Activated naive CD8-positive, alpha-beta T cell (primary cell): Measurements from ENCODE around the gene PIK3R6.
"Not testable (repeated sequence)": the region's sequence is repeated elsewhere in the genome, so short reads cannot be mapped to it uniquely, and the experiment has no call there.

Experiments used
- H3K27ac Mint-ChIP-seq: one replicate; pipeline ENCODE4 v1.8.0; 2021; ENCODE audit warnings: mixed read lengths
- H3K27me3 Mint-ChIP-seq: one replicate; pipeline ENCODE4 v1.8.0; 2021; ENCODE audit warnings: mixed read lengths
- H3K36me3 Mint-ChIP-seq: one replicate; pipeline ENCODE4 v1.8.0; 2021; ENCODE audit warnings: mixed read lengths
- H3K4me1 Mint-ChIP-seq: one replicate; pipeline ENCODE4 v1.8.0; 2021; ENCODE audit warnings: low read depth, mixed read lengths
- H3K4me3 Mint-ChIP-seq: one replicate; pipeline ENCODE4 v1.8.0; 2021; ENCODE audit warnings: mild to moderate bottlenecking, mixed read lengths
- H3K9me3 Mint-ChIP-seq: one replicate; pipeline ENCODE4 v1.8.0; 2021; ENCODE audit warnings: low read depth, mixed read lengths

PIK3R6 gene

GRCh38 chr17:8856205-8856603 lies 11.3 kb downstream of the PIK3R6 start:
- H3K4me3 Mint-ChIP-seq, H3K36me3 Mint-ChIP-seq, H3K27me3 Mint-ChIP-seq, H3K9me3 Mint-ChIP-seq, H3K27ac Mint-ChIP-seq: not testable (repeated sequence)
- H3K4me1 Mint-ChIP-seq = peaks cover 19% of the 10 kb centered on the region

GRCh38 chr17:8855477-8856204 lies 11.8 kb downstream of the PIK3R6 start:
- H3K4me3 Mint-ChIP-seq = no peak overlapping the region
- H3K4me1 Mint-ChIP-seq = peaks cover 19% of the 10 kb centered on the region
- H3K36me3 Mint-ChIP-seq = no peaks in the 10 kb centered on the region

GRCh38 chr17:8851600-8851999 lies 15.9 kb downstream of the PIK3R6 start:
- no peaks in the 10 kb centered on the region for H3K27me3 Mint-ChIP-seq
- no peaks in the 10 kb centered on the region for H3K36me3 Mint-ChIP-seq
- H3K4me3 Mint-ChIP-seq = no peak overlapping the region
- H3K27ac Mint-ChIP-seq = no peak overlapping the region
- peaks cover 1% of the 10 kb centered on the region for H3K4me1 Mint-ChIP-seq
- no peaks in the 10 kb centered on the region for H3K9me3 Mint-ChIP-seq

More at GRCh38 chr17:8855477-8856204, 11.8 kb downstream of the PIK3R6 start:
- Mint-ChIP-seq H3K9me3 (no peaks in the 10 kb centered on the region), H3K27me3 (no peaks in the 10 kb centered on the region), H3K27ac (no peak overlapping the region)

GRCh38 chr17:8849311-8850041 lies 18.0 kb downstream of the PIK3R6 start:
- Mint-ChIP-seq H3K4me1 (no peaks in the 10 kb centered on the region), H3K27ac (no peak overlapping the region), H3K27me3 (no peaks in the 10 kb centered on the region), H3K36me3 (no peaks in the 10 kb centered on the region), H3K4me3 (no peak overlapping the region), H3K9me3 (no peaks in the 10 kb centered on the region)

- no peaks in the 10 kb centered on the region for H3K9me3 Mint-ChIP-seq
- no peaks in the 10 kb centered on the region for H3K4me1 Mint-ChIP-seq
- no peak overlapping the region for H3K4me3 Mint-ChIP-seq
- H3K36me3 Mint-ChIP-seq = no peaks in the 10 kb centered on the region
- H3K27ac Mint-ChIP-seq = no peak overlapping the region
- H3K27me3 Mint-ChIP-seq = no peaks in the 10 kb centered on the region
Observed at GRCh38 chr17:8847891-8848290, 19.6 kb downstream of the PIK3R6 start.

DNA sequence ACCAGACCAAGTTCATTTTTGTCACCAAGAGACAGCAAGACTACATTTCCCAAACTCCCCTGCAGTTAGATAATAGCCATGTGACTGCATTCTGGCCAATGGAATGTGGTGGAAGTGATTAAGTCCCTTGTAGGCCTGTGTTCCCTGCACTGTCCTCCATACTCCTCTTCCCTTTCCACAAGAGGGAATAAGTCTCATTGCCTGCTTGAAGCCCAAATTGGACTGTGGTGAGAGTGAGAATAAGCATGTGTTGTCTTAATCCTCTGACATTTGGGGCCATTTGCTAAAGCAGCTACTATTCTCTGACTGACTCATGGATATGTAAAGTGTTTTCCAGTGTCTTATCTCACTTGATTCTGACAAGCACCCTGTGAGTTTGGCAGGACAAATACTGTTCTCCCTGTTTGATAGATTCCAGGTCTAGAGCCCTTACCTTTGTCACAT lies 20.7 kb downstream of the PIK3R6 start:
- no peaks in the 10 kb centered on the region for H3K27me3 Mint-ChIP-seq
- no peak overlapping the region for H3K4me3 Mint-ChIP-seq
- H3K4me1 Mint-ChIP-seq = no peaks in the 10 kb centered on the region
- H3K9me3 Mint-ChIP-seq = no peaks in the 10 kb centered on the region
- no peak overlapping the region for H3K27ac Mint-ChIP-seq
- H3K36me3 Mint-ChIP-seq = no peaks in the 10 kb centered on the region

DNA sequence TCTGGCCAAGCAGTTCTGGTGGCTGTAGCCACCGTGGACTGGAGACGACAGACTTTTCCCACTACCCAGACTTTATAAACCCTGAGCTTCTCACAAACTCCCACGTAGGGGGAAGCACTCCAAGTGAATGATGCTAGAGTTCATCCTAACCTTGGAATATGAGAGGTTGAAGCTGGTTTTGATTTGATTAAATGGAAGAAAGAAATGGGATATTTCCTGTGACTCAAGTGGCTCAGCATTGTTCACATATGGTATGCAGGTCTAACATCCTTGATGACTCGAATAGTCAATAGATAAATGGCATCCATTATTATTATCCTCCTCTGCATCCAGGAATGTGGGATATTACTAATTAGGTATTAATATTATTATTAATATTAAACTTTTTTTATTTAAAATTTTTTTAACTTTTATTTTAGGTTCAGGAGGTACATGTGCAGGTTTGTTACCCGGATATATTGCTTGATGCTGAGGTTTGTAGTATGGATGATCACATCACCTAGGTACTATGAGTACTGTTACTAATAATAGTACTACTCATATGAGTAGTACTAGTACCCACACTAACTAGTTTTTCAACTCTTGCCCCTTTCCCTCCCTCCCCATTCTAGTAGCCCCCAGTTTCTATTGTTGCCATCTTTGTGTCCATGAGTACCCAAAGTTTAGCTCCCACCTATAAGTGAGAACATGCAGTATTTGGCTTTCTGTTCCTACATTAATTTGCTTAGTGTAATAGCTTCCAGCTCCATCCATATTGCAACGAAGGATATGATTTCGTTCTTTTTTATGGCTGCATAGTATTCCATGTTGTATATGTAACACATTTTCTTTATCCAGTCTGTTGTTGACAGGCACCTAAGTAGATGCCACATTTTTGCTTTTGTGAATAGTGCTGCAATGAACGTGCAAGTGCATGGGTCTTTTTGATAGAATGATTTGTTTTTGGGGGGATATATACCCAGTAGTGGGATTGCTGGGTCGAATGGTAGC lies 22.9 kb downstream of the PIK3R6 start:
- H3K4me3 Mint-ChIP-seq = no peak overlapping the region
- H3K4me1 Mint-ChIP-seq = no peaks in the 10 kb centered on the region
- no peaks in the 10 kb centered on the region for H3K9me3 Mint-ChIP-seq
- no peak overlapping the region for H3K27ac Mint-ChIP-seq
- H3K27me3 Mint-ChIP-seq = no peaks in the 10 kb centered on the region
- no peaks in the 10 kb centered on the region for H3K36me3 Mint-ChIP-seq

DNA sequence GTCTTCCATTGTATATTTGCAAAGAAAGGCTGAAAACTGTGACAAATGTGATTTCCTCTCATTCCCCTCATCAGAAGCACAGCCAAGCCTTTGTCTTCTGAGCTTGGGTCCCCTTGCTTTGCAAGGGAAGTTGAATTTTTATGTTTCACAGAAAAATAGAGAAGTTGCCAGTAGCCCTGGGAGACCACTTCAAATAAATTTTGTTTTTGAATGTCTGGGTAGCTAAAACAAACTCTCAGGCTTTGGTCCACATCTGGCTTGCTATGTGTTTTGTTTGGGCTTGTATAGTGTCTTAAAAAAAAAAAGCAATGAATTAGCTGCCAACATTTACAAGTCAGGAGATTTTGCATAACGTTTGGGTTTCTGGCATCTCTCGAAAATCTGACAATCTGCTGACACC lies 24.1 kb downstream of the PIK3R6 start:
- H3K36me3 Mint-ChIP-seq = no peaks in the 10 kb centered on the region
- no peaks in the 10 kb centered on the region for H3K4me1 Mint-ChIP-seq
- no peak overlapping the region for H3K4me3 Mint-ChIP-seq
- H3K27ac Mint-ChIP-seq = no peak overlapping the region
- H3K9me3 Mint-ChIP-seq = no peaks in the 10 kb centered on the region
- no peaks in the 10 kb centered on the region for H3K27me3 Mint-ChIP-seq

DNA sequence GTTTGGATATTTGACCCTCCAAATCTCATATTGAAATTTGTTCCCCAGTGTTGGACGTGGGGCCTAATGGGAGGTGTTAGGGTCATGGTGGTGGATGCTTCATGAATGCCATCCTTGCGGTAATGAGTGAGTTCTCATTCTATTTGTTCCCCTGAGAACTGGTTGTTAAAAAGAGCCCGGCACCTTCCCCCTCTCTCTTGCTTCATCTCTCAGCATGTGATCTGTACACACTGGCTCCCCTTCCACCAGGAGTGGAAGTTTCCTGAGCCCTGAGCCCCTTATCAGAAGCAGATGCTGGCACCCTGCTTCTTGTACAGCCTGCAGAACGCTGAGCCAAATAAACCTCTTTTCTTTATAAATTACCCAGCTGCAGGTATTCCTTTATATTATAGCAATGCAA lies 25.6 kb downstream of the PIK3R6 start:
- Mint-ChIP-seq H3K27ac (no peak overlapping the region), H3K36me3 (no peaks in the 10 kb centered on the region), H3K9me3 (no peaks in the 10 kb centered on the region), H3K4me1 (no peaks in the 10 kb centered on the region), H3K4me3 (no peak overlapping the region), H3K27me3 (no peaks in the 10 kb centered on the region)

- Mint-ChIP-seq H3K27ac (no peak overlapping the region), H3K4me1 (no peaks in the 10 kb centered on the region), H3K27me3 (no peaks in the 10 kb centered on the region), H3K9me3 (no peaks in the 10 kb centered on the region), H3K4me3 (no peak overlapping the region), H3K36me3 (no peaks in the 10 kb centered on the region)
Observed at GRCh38 chr17:8839410-8839935, 28.0 kb downstream of the PIK3R6 start.

DNA sequence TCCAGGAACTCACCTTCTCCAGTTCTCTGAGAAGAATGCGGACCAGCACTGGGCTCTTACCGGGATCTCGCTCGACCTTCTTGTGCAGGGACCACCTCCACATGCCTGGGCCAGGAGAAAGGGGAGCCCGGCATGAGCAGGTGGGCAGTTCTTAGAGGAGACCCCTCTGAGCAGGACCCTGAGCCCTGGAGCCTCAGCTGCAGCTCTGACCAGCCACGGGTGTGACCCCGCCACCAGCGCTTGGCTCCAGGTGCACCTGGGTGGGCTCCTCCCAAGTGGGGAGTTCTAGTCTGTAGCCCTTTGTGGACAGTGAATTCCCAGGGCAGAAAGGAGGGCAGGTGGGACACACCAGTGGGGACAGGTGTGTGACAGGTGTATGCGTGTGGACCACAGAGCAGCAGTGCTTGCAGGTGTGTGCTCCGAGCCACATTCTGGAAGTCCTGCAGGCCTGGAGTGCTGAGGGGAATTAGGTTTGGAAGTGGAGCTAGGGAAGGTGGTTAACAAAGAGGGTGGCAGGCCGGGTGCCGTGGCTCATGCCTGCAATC lies 28.9 kb downstream of the PIK3R6 start:
- H3K9me3 Mint-ChIP-seq = no peaks in the 10 kb centered on the region
- H3K4me3 Mint-ChIP-seq = no peak overlapping the region
- H3K36me3 Mint-ChIP-seq = no peaks in the 10 kb centered on the region
- H3K4me1 Mint-ChIP-seq = no peaks in the 10 kb centered on the region
- H3K27ac Mint-ChIP-seq = no peak overlapping the region
- no peaks in the 10 kb centered on the region for H3K27me3 Mint-ChIP-seq

- H3K27ac Mint-ChIP-seq = no peak overlapping the region
- no peaks in the 10 kb centered on the region for H3K36me3 Mint-ChIP-seq
- no peaks in the 10 kb centered on the region for H3K4me1 Mint-ChIP-seq
- no peaks in the 10 kb centered on the region for H3K9me3 Mint-ChIP-seq
- no peak overlapping the region for H3K4me3 Mint-ChIP-seq
- H3K27me3 Mint-ChIP-seq = no peaks in the 10 kb centered on the region
Observed at GRCh38 chr17:8837563-8838075, 29.9 kb downstream of the PIK3R6 start.

DNA sequence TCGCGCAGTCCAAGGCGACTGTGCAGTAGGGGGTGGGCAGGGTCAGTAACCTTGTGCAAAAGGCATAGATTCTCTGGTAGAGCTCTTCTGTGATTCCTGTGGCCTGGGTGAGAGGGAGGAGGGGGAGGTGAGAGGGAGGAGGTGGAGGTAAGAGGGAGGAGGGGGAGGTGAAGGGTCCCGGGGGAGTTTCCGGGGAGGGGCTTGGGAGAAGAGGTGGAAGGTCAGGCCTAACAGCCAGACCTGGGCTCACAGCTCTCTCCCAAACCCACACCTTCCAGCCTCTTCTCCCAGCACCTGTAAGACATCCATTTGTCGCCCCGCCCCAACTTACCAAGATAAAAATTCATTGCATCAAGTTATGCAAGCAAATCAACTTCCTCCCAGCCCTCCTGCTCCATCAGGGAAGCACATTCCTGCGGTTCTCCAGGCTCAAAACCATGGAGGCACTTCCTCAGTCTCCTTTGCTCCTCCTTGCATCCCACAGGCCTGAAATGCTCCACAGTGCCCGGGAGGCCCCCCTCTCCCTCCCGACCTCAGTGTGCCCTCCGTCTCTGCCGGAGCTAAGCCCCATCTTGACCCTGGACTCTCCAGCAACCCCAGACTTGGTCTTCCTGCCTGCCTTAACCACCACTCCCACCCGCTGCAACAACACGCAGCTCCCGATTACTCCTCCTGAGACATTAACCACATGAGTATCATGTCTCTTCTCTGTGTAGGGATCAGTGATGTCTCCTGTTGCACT lies 30.5 kb downstream of the PIK3R6 start:
- Mint-ChIP-seq H3K27me3 (no peaks in the 10 kb centered on the region), H3K36me3 (no peaks in the 10 kb centered on the region), H3K4me1 (no peaks in the 10 kb centered on the region), H3K27ac (no peak overlapping the region), H3K4me3 (no peak overlapping the region), H3K9me3 (no peaks in the 10 kb centered on the region)
